ENCODE data around the gene NAE1.
"Not testable (repeated sequence)": the region's sequence is repeated elsewhere in the genome, so short reads cannot be mapped to it uniquely, and the experiment has no call there.

The NAE1 gene

GRCh38 chr16:66800856-66801255 lies 29.9 kb downstream of the NAE1 start:
- no peak for TF ChIP-seq CTCF (conservative IDR thresholded peaks at IDR 0.05)
- H3K27ac ChIP-seq = no peak overlapping the region

- TF ChIP-seq CTCF (conservative IDR thresholded peaks at IDR 0.05) = no peak
- H3K27ac ChIP-seq = no peak overlapping the region
Observed at GRCh38 chr16:66798161-66798560, 32.6 kb downstream of the NAE1 start.

- H3K27ac ChIP-seq = not testable (repeated sequence)
Observed at GRCh38 chr16:66793984-66794383, 36.8 kb downstream of the NAE1 start.

- no peak for TF ChIP-seq CTCF (conservative IDR thresholded peaks at IDR 0.05)
- H3K27ac ChIP-seq = no peak overlapping the region
Observed at GRCh38 chr16:66790130-66790733, 40.5 kb downstream of the NAE1 start.

GRCh38 chr16:66787427-66787826 lies 43.3 kb downstream of the NAE1 start:
- no peak for TF ChIP-seq CTCF (conservative IDR thresholded peaks at IDR 0.05)
- H3K27ac ChIP-seq = no peak overlapping the region

GRCh38 chr16:66786551-66786950 lies 44.2 kb downstream of the NAE1 start:
- no peak for TF ChIP-seq CTCF (conservative IDR thresholded peaks at IDR 0.05)
- H3K27ac ChIP-seq = no peak overlapping the region

GRCh38 chr16:66776457-66776856 lies 54.3 kb downstream of the NAE1 start:
- TF ChIP-seq CTCF (conservative IDR thresholded peaks at IDR 0.05) = no peak
- no peak overlapping the region for H3K27ac ChIP-seq

GRCh38 chr16:66774981-66775380 lies 55.8 kb downstream of the NAE1 start:
- TF ChIP-seq CTCF (conservative IDR thresholded peaks at IDR 0.05) = no peak
- no peak overlapping the region for H3K27ac ChIP-seq
